HG03460 (cell line): ENCODE results near the gene MAML3.

Experiments
- ATAC-seq: cut with Tn5 transposase; IDR thresholded peaks from one replicate; pipeline ENCODE4 v1.9.1; 2021; ENCODE audit not compliant: unreplicated experiment

Gene MAML3

DNA sequence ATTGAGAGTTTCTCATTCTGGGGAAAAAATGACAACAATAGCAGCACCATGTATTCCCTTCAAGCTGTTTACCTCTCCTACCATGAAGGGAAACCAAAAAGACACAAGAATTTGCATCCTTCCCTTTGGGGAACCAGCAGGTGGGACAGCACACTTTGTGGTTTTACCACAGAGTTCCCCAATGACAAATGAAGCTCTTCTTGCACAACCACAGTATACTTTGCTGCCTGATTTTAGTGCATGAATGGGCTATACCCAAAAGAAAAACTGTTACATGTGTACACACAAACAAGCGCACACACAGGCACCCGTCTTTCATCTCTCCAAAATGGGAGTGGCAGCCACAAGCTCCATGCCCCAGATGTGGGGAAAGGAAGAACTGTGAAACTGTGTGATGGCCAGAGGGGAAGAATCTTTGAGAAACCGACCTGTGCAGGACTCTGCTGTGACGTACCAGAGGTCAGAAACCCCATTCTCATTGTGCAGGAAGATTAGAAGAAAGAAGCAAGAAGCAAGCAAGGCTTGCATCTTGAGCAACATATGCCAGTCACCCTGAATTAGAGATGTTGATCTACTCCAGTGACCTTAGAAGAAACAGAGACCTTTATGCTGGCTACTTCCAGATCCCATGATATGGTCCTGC lies 2.7 kb upstream of the MAML3 start:
- ATAC-seq = peak; percentile 66

- no peak for ATAC-seq
Observed at GRCh38 chr4:140154572-140154891, 548 bp upstream of the MAML3 start.

DNA sequence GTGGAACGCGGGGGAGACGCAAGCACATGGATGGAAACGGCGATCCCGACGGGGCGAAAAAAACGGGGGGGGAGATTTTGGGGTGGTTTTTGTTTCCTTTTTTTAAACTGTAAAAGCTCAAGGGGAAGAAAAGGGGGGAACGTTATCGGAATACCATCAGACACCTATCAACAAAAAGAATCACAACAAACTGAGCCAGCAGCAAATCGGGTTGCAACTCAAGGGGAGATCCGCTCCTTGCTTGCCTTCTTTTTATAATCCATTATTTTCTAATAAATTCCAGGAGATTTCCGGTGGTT lies 616 bp downstream of the MAML3 start:
- no peak for ATAC-seq

DNA sequence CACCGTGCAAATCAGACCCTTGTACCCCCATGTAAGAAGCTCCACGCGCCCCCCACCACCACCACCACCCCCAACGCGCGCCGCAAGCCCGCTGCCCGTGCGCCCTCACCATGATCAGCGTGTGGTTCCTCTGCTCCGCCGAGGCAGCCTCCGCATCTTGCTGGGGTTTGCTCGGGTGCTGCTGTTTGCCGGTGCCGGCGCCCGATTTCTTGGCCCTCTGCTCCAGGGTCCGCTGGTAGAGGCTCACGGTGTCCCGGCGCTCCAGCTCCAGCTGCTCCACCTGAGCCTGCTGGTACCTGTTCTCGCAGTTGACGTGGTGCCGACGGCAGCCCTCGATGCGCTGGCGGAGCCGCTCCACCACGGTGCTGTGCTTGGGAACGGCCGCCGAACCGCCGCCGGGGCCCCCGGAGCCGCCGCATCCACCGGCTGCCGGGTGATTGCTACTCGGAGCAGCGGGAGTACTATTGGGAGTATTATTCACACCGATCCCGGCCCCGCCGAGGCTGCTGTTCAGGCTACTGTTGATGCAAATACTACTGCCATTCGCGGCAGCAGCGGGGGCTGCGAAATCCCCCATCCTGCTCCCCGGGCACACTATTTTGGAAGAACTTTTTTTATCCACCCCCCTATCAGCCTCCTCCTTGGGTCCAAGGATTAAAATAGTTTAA lies 1.1 kb downstream of the MAML3 start:
- ATAC-seq = no peak

DNA sequence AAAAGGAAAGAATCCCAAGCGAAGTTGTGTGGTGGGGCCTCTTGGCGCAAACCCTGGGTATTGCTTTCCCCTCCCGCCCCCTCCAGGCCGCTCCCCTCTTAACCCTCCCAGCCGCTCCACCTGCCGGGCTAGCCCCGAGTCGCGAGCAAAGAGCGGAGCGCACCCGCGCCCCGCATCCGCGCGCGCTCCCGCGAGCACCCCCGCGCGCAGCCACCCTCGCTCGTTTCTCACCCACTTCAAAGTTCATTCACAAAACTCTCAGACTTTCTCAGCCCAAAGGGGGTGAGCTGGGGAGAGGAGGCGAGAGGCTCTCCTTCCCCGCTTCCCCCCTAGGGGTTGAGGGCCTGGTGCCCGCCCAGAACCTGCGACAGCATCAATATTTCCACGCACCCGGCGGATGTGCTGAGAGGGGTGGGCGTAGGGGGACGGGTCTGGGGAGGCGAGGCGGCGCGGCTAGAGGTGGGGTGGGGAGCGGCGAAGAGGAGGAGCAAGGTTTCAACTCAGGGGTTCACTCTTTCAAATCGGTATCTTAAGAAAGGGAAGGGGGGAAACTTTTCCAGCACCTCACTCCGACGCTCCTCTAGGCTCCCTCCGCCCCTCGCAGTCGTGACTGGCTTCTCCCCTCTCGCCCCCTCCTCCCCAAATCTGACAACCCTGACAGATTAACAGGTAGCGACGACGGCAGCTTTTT lies 1.8 kb downstream of the MAML3 start:
- no peak for ATAC-seq

DNA sequence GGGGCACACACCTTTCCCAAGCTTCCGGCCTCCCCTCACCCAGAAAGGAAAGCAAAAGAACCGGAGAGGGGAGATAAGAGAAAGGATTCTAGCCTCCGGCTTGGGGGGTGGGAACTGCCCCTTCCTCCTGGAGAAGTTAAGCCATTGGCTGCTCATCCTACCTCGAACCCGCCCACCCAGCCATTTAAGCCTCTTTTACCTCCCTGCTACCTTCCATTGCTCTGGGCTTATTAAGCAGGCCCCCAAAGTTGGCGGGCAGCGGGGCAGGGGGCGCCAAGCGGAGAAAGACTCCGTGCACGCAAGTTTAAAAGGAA lies 2.3 kb downstream of the MAML3 start:
- no peak for ATAC-seq

DNA sequence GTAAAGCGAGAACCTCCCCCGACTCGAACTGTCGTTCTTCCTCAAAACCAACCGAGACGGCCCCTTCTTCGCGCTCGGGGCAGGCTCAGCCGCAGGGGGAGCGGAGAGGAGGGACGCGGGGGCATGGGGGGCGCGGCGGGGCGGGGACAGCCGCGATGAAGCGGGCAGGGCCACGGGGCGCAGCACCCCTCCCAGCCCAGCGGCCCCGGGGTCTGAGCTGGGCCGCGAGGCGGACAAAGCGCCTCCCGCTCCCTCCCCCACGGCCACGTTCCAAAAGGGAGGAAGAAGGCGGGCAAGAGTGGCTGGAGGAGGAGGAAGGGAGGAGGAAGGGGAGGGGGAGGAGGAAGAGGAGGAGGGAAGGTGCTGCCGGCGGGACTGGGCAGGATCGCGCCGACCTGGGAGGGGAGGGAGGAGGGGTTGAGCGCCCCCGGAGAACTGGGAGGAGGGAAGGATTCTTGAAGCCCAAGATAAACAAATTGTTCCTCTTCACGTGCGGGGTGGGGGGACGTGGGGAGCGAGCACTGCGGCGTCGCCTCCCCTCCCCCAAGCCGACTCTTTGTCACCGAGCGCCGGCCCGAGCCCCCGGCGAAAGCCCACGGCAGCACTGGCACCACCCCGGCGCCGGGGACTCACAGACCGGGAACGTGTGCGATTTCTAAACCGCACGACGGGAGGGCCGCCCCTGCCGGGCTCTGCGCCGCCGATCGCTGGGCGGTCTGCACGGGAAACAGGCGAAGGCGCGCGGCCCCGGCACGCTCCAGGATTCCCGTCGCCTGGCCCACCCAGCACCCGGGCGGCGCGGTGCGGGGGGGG lies 2.9 kb downstream of the MAML3 start:
- ATAC-seq = no peak

- no peak for ATAC-seq
Observed at GRCh38 chr4:140150636-140150885, 3.4 kb downstream of the MAML3 start.

DNA sequence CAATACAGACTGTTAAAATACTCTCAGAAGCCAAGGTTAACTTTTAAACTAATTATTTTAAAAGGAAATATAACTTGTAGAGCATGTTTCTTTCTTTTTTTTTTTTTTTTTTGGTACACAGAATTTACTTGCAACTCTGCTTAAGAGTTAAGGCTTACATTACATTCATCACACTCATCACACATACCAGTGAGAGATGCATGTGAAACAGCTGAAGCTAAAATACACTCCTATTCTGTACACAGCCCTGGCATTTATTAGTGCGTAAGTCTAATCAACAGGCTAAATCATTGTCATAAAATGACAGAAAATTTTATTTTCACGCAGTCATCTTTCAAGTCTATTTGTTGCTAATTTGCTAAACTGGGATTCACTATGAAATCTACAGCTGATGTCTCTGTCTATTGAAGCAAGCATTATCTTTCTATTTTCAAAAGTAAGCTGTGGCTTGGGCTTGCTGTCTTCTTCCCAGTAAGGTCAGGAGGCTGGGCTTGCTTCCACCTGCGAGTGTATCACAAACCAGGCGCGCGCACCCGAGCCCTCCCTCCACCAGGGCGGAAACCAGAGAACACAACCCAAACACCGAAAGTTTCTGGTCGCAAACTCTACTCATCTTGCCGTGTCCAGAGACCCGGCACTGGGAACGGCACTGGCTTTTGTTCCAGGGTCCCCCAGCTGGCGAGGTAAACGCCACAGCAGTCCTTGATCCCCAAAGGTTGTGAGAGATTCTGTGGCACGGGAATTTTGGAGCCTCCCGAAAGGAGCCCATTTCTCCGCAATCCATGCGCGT lies 3.9 kb downstream of the MAML3 start:
- ATAC-seq = no peak

DNA sequence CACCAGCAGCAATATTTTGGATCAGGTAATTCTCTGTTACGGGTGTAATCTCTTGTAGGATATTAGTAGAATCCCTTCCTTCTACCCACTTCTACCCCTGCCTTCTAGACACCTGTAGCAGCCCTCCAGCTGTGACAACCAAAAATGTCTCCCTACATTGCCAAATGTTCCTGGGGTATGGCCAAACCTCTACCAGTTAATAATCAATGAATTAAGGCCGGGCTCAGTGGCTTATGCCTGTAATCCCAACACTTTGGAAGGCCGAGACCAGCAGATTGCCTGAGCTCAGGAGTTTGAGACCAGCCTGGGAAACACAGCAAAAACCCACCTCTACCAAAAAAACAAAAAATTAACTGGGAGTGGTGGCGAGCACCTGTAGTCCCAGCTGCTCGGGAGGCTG lies 9.9 kb downstream of the MAML3 start:
- no peak for ATAC-seq

DNA sequence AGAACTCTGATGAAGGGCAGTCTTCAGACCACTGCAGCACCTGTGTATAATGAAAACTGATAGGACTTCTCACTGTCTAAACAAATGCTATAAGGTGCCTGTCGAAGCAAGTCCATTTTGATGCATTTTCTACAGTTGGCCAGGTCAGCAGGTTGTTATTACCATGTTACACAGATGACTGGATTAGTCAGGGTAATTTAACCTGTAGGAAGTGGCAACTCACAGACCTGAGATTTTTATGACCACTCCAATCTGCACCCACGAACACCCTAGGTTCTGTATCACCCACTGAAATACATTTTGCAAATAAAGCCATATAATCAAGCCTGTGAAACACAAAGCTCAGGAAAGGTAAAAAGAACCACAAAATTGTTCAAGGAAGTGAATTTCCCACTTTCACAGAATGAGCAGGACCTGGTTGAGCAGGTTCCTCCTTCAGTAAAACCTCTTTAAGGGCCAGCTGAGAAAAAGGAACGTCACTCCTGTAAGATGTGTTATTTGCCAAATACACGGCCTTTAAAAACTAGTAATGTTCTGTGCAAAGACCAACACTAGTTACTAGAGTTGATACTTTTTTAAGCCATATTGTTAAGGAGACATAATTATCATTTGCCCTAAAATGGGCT lies 12.7 kb downstream of the MAML3 start:
- ATAC-seq = no peak

- no peak for ATAC-seq
Observed at GRCh38 chr4:140140566-140140965, 13.4 kb downstream of the MAML3 start.

- ATAC-seq = no peak
Observed at GRCh38 chr4:140138428-140138827, 15.6 kb downstream of the MAML3 start.

- ATAC-seq = no peak
Observed at GRCh38 chr4:140137671-140138070, 16.3 kb downstream of the MAML3 start.

- ATAC-seq = no peak
Observed at GRCh38 chr4:140136509-140136908, 17.5 kb downstream of the MAML3 start.

GRCh38 chr4:140135529-140136088 lies 18.4 kb downstream of the MAML3 start:
- ATAC-seq = no peak

DNA sequence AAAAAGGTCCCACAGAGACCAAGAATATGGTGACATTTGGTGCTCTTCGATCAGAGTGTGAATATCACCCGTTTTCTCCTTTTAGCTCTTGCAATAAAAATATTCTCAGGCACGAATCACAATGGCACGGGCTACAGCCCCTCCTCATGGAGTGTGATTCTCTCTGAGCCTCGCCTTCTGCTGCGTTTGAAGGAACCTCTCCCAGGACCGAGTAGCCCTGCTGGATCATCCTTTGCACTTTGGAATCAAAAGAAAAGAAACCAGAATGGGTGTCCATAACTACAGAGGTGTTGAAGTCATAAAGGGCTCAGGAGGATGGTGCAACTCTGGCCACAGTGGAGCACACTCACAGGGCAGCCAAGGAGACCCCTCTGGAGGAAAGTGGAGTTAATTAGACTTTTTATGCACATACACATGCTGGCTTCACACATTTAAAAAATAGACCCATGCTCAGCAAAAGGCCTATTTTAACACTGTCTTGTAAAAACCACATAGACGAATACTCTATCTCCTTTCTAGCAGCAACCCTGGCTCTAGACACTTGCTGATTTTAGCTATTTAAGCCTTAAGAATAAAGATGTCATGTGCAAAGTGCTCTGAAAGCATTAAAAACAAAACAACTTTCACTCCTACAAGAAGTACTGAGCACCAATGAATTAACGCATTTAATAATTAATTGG lies 19.1 kb downstream of the MAML3 start:
- no peak for ATAC-seq

GRCh38 chr4:140133576-140133975 lies 20.4 kb downstream of the MAML3 start:
- no peak for ATAC-seq

DNA sequence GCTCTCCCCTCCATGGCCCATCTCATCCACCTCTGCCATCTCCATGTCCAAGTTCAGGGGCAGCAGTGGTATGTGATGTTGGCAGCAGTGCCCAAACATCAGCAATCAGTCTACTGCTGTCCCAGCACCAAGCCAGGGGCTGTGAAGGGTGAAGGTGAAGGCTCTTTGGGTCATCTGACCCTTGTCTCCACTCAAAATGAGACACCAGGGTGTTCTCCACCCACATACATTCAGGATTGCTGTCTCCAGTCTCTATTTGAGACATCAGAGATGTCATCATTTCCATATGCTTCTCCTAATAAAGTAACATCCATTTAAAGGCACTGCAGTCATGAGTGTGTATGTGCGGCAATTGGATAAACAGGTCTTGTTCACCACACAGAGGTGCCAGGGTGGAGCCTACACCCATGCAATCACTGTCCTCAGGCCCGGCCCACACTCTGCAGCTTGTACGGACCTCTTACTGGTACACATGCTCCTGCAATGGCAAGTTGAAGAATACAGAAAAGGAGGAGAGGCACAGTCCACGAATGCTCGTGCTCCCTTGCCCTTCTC lies 22.2 kb downstream of the MAML3 start:
- ATAC-seq = no peak

DNA sequence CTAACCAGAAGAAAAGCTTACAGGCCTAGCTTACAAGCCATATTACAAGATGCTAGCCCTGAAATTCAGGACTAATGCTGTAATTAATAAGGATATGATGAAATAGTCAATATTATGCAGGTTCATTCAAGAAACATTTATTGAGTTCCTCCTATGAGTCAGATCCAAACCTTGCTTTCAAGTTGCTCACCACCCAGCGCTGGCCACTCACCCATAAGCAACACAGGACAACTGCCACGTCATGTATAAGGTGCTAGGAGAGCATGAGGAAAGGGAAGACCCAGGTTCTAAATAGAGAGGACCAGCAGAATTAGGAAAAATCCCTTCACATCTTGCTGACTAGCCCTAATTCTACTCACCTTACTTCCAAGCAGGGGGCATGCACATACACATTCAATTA lies 23.3 kb downstream of the MAML3 start:
- ATAC-seq = no peak
